ENCODE measurements around the gene TDRD9. TPM values are rescaled to one million over a fixed set of nuclear protein-coding genes. Genes with fewer than 3 reads are reported as not detected.
A peak's percentile ranks its signal among the peaks of the same experiment; 100 is the strongest.

TDRD9 gene
- total RNA-seq, 6 experiments from 2014 or later, result 0.31 to 0.86 (median 0.43) TPM; not detected in 1

DNA sequence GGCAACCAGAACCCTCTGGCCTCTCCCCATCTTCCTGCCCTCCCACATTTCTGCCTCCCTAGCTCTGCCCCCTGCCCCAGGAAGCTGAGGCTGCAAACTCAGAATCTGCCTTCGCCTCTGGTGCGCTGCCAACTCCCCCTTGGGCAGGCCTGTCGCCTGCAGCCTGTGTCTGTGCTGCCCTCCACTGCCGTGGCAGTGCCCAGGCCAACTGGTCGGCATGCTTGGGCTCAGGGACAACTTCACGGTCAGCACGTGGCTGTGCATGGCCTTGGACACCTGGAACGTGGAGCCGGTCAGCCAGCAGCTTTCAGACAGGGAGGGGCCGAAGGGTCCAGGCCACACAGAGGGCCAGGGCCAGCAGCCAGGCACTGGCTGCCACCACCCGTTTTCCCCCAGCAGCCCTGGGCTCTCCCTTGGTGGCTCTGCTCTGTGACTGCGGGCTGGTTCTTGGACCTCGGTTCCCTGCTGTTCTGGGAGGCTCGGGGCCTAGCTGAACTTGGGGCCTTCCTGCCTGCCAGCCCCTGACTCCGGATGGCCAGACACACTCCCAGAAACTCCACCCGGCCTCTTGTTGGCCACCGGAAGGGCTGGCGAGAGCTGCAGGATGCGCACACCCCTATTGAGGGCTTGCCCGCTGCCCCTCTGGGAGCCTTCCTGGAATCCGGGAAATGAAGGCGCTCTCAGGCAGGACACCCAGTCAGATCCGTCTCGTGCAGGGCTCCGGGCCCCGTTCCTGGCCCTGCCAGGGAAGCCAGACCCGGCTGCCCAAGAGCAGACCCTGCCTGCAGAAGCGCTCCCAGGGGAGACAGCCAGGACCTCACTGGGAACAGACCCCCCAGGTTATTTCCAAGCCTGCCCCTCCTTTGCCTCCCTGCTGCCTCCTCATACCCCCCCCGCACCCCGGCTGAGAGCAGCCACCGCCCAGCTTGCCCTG, 46.7 kb upstream of the TDRD9 start:
- Histone ChIP-seq H3K36me3 (no peaks in the 10 kb centered on the region), H3K4me1 (peaks cover 0 to 53% (median 23%) of the 10 kb centered on the region in 4 donors), H3K27me3 (no peaks in the 10 kb centered on the region), H3K4me3 (peak overlapping the region in 1 of 3 donors; percentile 25), H3K9me3 (no peaks in the 10 kb centered on the region), H3K27ac (peak overlapping the region; percentile 47 to 84 (median 63))
- WGBS (ENCODE audit: insufficient coverage, low coverage, low lambda C conversion rate, missing lambda C conversion rate), result 20% methylated on average over 2 of the region's 31 CpGs
- DNase-seq, result peak; percentile 86 to 96 (median 96)
- TF ChIP-seq, protein P1, sequence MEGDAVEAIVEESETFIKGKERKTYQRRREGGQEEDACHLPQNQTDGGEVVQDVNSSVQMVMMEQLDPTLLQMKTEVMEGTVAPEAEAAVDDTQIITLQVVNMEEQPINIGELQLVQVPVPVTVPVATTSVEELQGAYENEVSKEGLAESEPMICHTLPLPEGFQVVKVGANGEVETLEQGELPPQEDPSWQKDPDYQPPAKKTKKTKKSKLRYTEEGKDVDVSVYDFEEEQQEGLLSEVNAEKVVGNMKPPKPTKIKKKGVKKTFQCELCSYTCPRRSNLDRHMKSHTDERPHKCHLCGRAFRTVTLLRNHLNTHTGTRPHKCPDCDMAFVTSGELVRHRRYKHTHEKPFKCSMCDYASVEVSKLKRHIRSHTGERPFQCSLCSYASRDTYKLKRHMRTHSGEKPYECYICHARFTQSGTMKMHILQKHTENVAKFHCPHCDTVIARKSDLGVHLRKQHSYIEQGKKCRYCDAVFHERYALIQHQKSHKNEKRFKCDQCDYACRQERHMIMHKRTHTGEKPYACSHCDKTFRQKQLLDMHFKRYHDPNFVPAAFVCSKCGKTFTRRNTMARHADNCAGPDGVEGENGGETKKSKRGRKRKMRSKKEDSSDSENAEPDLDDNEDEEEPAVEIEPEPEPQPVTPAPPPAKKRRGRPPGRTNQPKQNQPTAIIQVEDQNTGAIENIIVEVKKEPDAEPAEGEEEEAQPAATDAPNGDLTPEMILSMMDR (IDR thresholded peaks at IDR 0.05), result peak in 1 of 4 donors; percentile 37
- TF ChIP-seq POLR2A (IDR thresholded peaks at IDR 0.05), result peak; percentile 68
- intact Hi-C loops (cut with DNase I), result no loop called here
- ATAC-seq, result peak; percentile 64 to 78 (median 74)

GRCh38 chr14:103882503-103883262, 45.6 kb upstream of the TDRD9 start:
- H3K27me3 ChIP-seq, result no peaks in the 10 kb centered on the region
- H3K4me3 ChIP-seq, result no peak overlapping the region
- TF ChIP-seq POLR2A (IDR thresholded peaks at IDR 0.05), result no peak
- TF ChIP-seq, protein P1 (IDR thresholded peaks at IDR 0.05), result no peak
- H3K4me1 ChIP-seq, result peaks cover 0 to 55% (median 24%) of the 10 kb centered on the region in 4 donors
- peak in 1 of 3 donors; percentile 68 for DNase-seq
- no peaks in the 10 kb centered on the region for H3K36me3 ChIP-seq
- ATAC-seq, result peak in 1 of 4 donors; percentile 2
- no peak overlapping the region for H3K27ac ChIP-seq
- H3K9me3 ChIP-seq, result no peaks in the 10 kb centered on the region
- 20% methylated on average over 2 of the region's 20 CpGs for WGBS (ENCODE audit: insufficient coverage, low coverage, low lambda C conversion rate, missing lambda C conversion rate)
- intact Hi-C loops (cut with DNase I), result no loop called here

GRCh38 chr14:103883263-103883523, 45.1 kb upstream of the TDRD9 start:
- no peak for ATAC-seq
- H3K27ac ChIP-seq, result no peak overlapping the region
- DNase-seq, result no peak
- no CpG with 5 or more reads among the region's 3 CpGs for WGBS (ENCODE audit: insufficient coverage, low coverage, low lambda C conversion rate, missing lambda C conversion rate)
- H3K4me1 ChIP-seq, result peaks cover 0 to 55% (median 24%) of the 10 kb centered on the region in 4 donors
- TF ChIP-seq POLR2A (IDR thresholded peaks at IDR 0.05), result no peak
- TF ChIP-seq, protein P1 (IDR thresholded peaks at IDR 0.05), result no peak
- H3K4me3 ChIP-seq, result no peak overlapping the region
- H3K36me3 ChIP-seq, result no peaks in the 10 kb centered on the region
- H3K27me3 ChIP-seq, result no peaks in the 10 kb centered on the region
- no peaks in the 10 kb centered on the region for H3K9me3 ChIP-seq
- intact Hi-C loops (cut with DNase I), result no loop called here

- Histone ChIP-seq H3K9me3 (no peaks in the 10 kb centered on the region), H3K27me3 (no peaks in the 10 kb centered on the region), H3K36me3 (no peaks in the 10 kb centered on the region), H3K4me1 (peaks cover 0 to 51% (median 28%) of the 10 kb centered on the region in 4 donors), H3K4me3 (no peak overlapping the region), H3K27ac (no peak overlapping the region)
- TF ChIP-seq, protein P1 (IDR thresholded peaks at IDR 0.05), result no peak
- no peak for TF ChIP-seq POLR2A (IDR thresholded peaks at IDR 0.05)
- 92% methylated on average over 6 of the region's 9 CpGs for WGBS (ENCODE audit: insufficient coverage, low coverage, low lambda C conversion rate, missing lambda C conversion rate)
- intact Hi-C loops (cut with DNase I), result no loop called here
- DNase-seq (no peak), ATAC-seq (no peak)
These were observed 43.4 kb upstream of the TDRD9 start for GRCh38 chr14:103884854-103885253.
